A673 (cell line): ENCODE results near the gene WDR45B. TPM values are rescaled to one million over a fixed set of nuclear protein-coding genes. Genes with fewer than 3 reads are reported as not detected.

Experiments
- BruUV-seq: library from RNA; stranded (reverse); fragments of 400-500 nt; replicated peaks from 2 replicates; lab custom pipeline; 2021; lab: Mats Ljungman, UMichigan
- CTCF ChIA-PET: fragments of 300-600 bp; sonication (Branson Sonifier 250); formaldehyde crosslinking; loops from one replicate; lab custom pipeline; 2022; ENCODE audit warnings: antibody characterized with exemption; lab: Charles Lee
- POLR2A ChIA-PET: fragments of 300-600 bp; sonication (Branson Sonifier 250); formaldehyde crosslinking; loops from one replicate; lab custom pipeline; 2022; ENCODE audit warnings: antibody characterized with exemption; ENCODE audit not compliant: low non-redundant PET; lab: Charles Lee
- DNase-seq: peaks from one replicate; pipeline ENCODE4 v3.0.0-alpha.2; 2015; ENCODE audit warnings: low spot score
- H3K27ac ChIP-seq: fragments of 200-600 bp; sonication (generic); 2 replicates; pipeline ENCODE4 v1.5.1; 2016; ENCODE audit warnings: mixed run types, low read depth, mild to moderate bottlenecking, mixed read lengths, antibody characterized with exemption, low read length; ENCODE audit not compliant: poor library complexity, severe bottlenecking
- H3K27me3 ChIP-seq: fragments of 200-600 bp; sonication (generic); replicated peaks from 2 replicates; pipeline ENCODE4 v1.6.1; 2017; ENCODE audit warnings: mixed run types, low read depth, mild to moderate bottlenecking, mixed read lengths, antibody characterized with exemption, low read length; ENCODE audit not compliant: insufficient read depth, poor library complexity
- H3K36me3 ChIP-seq: fragments of 200-600 bp; sonication (generic); 2 replicates; pipeline ENCODE4 v1.6.1; 2016; ENCODE audit warnings: mixed run types, mild to moderate bottlenecking, mixed read lengths, antibody characterized with exemption, low read length; ENCODE audit not compliant: insufficient read depth, poor library complexity, severe bottlenecking
- H3K4me1 ChIP-seq: fragments of 200-600 bp; sonication (generic); 2 replicates; pipeline ENCODE4 v1.6.1; 2017; ENCODE audit warnings: mixed run types, mild to moderate bottlenecking, mixed read lengths, antibody characterized with exemption, low read length; ENCODE audit not compliant: insufficient read depth, poor library complexity, severe bottlenecking
- H3K4me3 ChIP-seq: fragments of 200-600 bp; sonication (generic); 2 replicates; pipeline ENCODE4 v1.5.1; 2016; ENCODE audit warnings: low read depth, mixed run types, mild to moderate bottlenecking, mixed read lengths, low read length; ENCODE audit not compliant: poor library complexity, severe bottlenecking
- H3K9me3 ChIP-seq: fragments of 200-600 bp; sonication (generic); 2 replicates; pipeline ENCODE4 v1.6.1; 2016; ENCODE audit warnings: mixed run types, low read depth, mild to moderate bottlenecking, mixed read lengths, antibody characterized with exemption, low read length; ENCODE audit not compliant: poor library complexity, severe bottlenecking
- CTCF ChIP-seq: fragments of 300-800, 200-600 bp; sonication (generic); conservative IDR thresholded peaks from 2 replicates; pipeline ENCODE4 v1.5.1; 2017; ENCODE audit warnings: low read depth, mild to moderate bottlenecking, antibody characterized with exemption, low read length, moderate library complexity, mixed read lengths
- EZH2 ChIP-seq: fragments of 200-600 bp; sonication (generic); IDR thresholded peaks from 2 replicates; pipeline ENCODE4 v1.6.1; 2017; ENCODE audit warnings: borderline replicate concordance, low read depth, mild to moderate bottlenecking, mixed read lengths, antibody characterized with exemption, low read length; ENCODE audit not compliant: poor library complexity, severe bottlenecking
- intact Hi-C: fragments of 100-400 bp; cut with micrococcal nuclease; formaldehyde crosslinking; loops from one replicate; pipeline ENCODE4 v1.10.0; 2022; ENCODE audit not compliant: unreplicated experiment
- total RNA-seq: library from RNA; stranded (reverse); gene quantifications from 2 replicates; pipeline ENCODE4 v1.2.3, GENCODE V29; 2021

The WDR45B gene
- total RNA-seq, 1 experiment from 2014 or later, result 73.0 TPM

- Histone ChIP-seq H3K4me1 (peaks cover 11% of the 10 kb centered on the region), H3K36me3 (peaks cover 39% of the 10 kb centered on the region), H3K27ac (peak overlapping the region; percentile 84), H3K27me3 (no peaks in the 10 kb centered on the region), H3K4me3 (no peak overlapping the region), H3K9me3 (no peaks in the 10 kb centered on the region)
- CTCF ChIA-PET, result no interaction called here
- POLR2A ChIA-PET, result no interaction called here
- intact Hi-C loops, result no loop called here
- BruUV-seq, result no TSS peak
- no peak for DNase-seq
- TF ChIP-seq EZH2 (no peak), CTCF (no peak)
Observed at GRCh38 chr17:82592289-82592766, 55.9 kb downstream of the WDR45B start.

GRCh38 chr17:82590881-82591539 lies 57.2 kb downstream of the WDR45B start:
- POLR2A ChIA-PET, result no interaction called here
- intact Hi-C loops, result no loop called here
- CTCF ChIA-PET, result no interaction called here

GRCh38 chr17:82590216-82590615 lies 58.0 kb downstream of the WDR45B start:
- no peak overlapping the region for H3K27ac ChIP-seq
- H3K9me3 ChIP-seq, result no peaks in the 10 kb centered on the region
- H3K4me1 ChIP-seq, result peaks cover 11% of the 10 kb centered on the region
- H3K4me3 ChIP-seq, result no peak overlapping the region
- ChIA-PET POLR2A (no interaction called here), CTCF (no interaction called here)
- H3K36me3 ChIP-seq, result peaks cover 35% of the 10 kb centered on the region
- H3K27me3 ChIP-seq, result no peaks in the 10 kb centered on the region
- DNase-seq, result no peak
- intact Hi-C loops, result no loop called here
- no peak for TF ChIP-seq CTCF
- TF ChIP-seq EZH2, result no peak
- no TSS peak for BruUV-seq

More at GRCh38 chr17:82590881-82591539, 57.2 kb downstream of the WDR45B start:
- no peaks in the 10 kb centered on the region for H3K27me3 ChIP-seq
- TF ChIP-seq EZH2 (no peak), CTCF (no peak)
- H3K36me3 ChIP-seq, result peaks cover 35% of the 10 kb centered on the region
- no peak for DNase-seq
- BruUV-seq, result no TSS peak
- H3K4me1 ChIP-seq, result peaks cover 11% of the 10 kb centered on the region
- no peaks in the 10 kb centered on the region for H3K9me3 ChIP-seq
- no peak overlapping the region for H3K4me3 ChIP-seq
- peak overlapping the region; percentile 84 for H3K27ac ChIP-seq
